Stimulated activated effector memory CD8-positive, alpha-beta T cell treated with anti-CD3 and anti-CD28 coated beads, Interleukin-12 subunit alpha, Interleukin-12 subunit beta, amount 100 ng/mL, for 72 hours (primary cell): ENCODE measurements around the gene ZNF239.
"Not testable (repeated sequence)": the region's sequence is repeated elsewhere in the genome, so short reads cannot be mapped to it uniquely, and the experiment has no call there.

ENCODE experiments used
- ATAC-seq: fragments of 150-1000 bp; cut with Tn5 transposase; 2 replicates; pipeline ENCODE4 v1.10.0; 2021
- DNase-seq, 2 donors: peaks; one replicate each; pipeline ENCODE4 v3.0.0; 2021 to 2022; ENCODE audit warnings: low spot score in 2 of 2
- H3K27ac Mint-ChIP-seq: one replicate; pipeline ENCODE4 v1.8.0; 2022; ENCODE audit warnings: mild to moderate bottlenecking, mixed read lengths
- H3K36me3 Mint-ChIP-seq: one replicate; pipeline ENCODE4 v1.8.0; 2022; ENCODE audit warnings: mild to moderate bottlenecking, mixed read lengths
- H3K4me1 Mint-ChIP-seq: one replicate; pipeline ENCODE4 v1.8.0; 2022; ENCODE audit warnings: mixed read lengths
- H3K4me3 Mint-ChIP-seq: one replicate; pipeline ENCODE4 v1.8.0; 2022; ENCODE audit warnings: mild to moderate bottlenecking, mixed read lengths
- H3K9me3 Mint-ChIP-seq: one replicate; pipeline ENCODE4 v1.8.0; 2022; ENCODE audit warnings: mixed read lengths

ZNF239 gene

DNA sequence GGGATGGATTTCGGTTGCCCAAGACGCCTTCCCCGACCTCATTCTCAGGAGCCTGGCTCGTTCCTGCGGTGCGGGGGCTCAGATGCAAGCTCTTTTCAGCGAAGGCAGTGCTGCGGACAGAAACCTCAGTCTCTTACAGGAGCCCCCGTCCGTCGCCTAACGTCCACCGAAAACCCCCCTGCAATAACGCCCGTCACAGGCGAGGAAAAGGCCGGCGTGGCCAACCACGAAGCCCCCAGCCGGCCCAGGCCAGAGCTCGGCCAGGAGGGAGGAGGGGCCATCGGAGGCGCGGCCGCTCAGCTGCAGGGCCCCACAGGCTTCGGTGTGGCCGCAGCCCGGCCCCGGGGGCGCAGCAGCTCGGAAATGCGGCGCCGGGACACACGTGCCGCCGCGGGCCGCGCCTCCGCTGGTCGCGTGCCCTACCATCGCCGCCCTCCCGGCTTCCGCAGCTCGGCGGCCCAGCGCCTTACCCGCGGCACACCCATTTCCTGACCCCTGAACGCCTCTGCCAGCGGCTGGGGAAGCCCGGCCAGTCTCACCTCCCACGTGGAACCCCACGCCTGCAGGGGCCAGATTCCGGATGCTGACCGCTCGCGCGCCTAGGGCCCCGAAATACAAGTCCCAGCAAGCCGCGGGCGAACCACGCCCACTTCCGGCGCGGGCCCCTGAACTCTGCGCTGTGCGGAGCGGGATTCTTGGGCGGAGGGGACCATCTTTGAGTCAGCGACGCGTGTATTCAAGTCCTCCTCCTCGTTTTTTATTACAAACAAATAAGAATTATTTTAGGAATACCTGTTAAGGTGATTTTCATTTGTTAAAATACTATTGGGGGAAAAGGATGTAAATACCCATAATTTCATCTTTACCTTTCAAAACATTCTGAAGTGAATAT, at the start of gene ZNF239:
Gene ZNF239 (minus strand): TSS at position 616 of the 892 bp plus-strand sequence. CDS start 16,537 bp downstream, outside the sequence.
- H3K9me3 Mint-ChIP-seq = peaks cover 18% of the 10 kb centered on the region
- H3K4me1 Mint-ChIP-seq = peaks cover 32% of the 10 kb centered on the region
- ATAC-seq (peak; percentile 91), DNase-seq (peak; percentile 63 to 88)
- H3K4me3 Mint-ChIP-seq = peak within 1 kb of the TSS; percentile 68
- peaks cover 8% of the 10 kb centered on the region for H3K36me3 Mint-ChIP-seq
- H3K27ac Mint-ChIP-seq = peak within 1 kb of the TSS; percentile 33

DNA sequence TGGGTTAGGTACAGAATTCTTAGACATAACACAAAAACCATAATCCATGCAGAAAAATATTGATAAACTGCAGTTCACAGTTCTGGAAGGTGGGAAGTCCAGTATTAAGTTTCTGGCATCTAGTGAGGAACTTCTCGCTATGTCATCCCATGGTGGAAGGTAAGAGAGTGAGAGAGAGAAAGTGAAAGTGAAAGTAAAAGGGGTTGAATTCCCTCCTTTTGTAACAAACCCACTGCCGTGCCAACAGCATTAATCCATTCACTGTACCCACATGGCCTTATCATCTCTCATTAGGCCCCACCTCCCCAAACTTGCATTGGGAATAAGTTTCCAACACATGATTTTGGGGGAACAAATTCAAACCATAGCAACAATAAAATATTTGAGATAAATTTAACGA, 48.9 kb upstream of the ZNF239 start:
- no peak overlapping the region for H3K4me3 Mint-ChIP-seq
- peaks cover 12% of the 10 kb centered on the region for H3K4me1 Mint-ChIP-seq
- no peak overlapping the region for H3K27ac Mint-ChIP-seq
- DNase-seq (no peak), ATAC-seq (no peak)
- peaks cover 13% of the 10 kb centered on the region for H3K9me3 Mint-ChIP-seq
- H3K36me3 Mint-ChIP-seq = no peaks in the 10 kb centered on the region

DNA sequence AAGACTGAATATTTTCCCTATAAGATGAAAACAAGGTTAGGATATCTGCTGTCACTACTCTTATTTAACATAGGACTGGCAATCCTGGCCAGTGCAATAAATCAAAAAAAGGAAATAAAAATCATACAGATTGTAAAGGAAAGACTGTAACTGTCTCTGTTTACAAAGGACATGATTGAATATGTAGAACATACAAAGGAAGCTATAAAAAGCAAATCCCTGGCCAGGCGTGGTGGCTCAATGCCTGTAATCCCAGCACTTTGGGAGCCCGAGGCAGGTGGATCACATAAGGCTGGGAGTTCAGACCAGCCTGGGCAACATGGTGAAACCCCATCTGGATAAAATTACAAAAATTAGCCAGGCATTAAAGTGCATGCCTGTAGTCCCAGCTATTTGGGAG, 47.6 kb upstream of the ZNF239 start:
- DNase-seq = no peak

DNA sequence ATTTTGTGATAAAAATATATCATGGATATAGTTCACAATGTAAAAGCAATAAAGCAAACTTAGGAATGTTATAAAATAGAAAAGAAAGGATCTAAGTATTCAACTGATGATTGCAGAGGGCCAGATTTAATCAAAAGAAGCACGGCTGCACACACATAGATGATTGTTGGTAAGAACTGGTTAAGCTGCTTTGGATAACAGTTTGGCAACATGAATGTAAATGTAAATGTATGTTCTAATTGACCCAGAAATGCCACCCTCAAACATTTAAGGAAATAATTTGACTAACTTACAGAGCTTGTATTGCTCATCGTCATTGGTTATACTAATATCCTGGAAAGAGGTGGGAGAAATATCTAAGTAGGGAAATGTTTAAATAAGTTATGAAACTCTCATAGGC, 45.0 kb upstream of the ZNF239 start:
- Mint-ChIP-seq H3K27ac (no peak overlapping the region), H3K9me3 (peaks cover 30% of the 10 kb centered on the region), H3K36me3 (peaks cover 24% of the 10 kb centered on the region), H3K4me3 (no peak overlapping the region), H3K4me1 (peaks cover 12% of the 10 kb centered on the region)
- no peak for DNase-seq
- ATAC-seq = no peak

More for the DNA sequence above, 47.6 kb upstream of the ZNF239 start:
- no peak for ATAC-seq
- peaks cover 13% of the 10 kb centered on the region for H3K9me3 Mint-ChIP-seq
- no peak overlapping the region for H3K27ac Mint-ChIP-seq
- peaks cover 12% of the 10 kb centered on the region for H3K4me1 Mint-ChIP-seq
- no peak overlapping the region for H3K4me3 Mint-ChIP-seq
- H3K36me3 Mint-ChIP-seq = no peaks in the 10 kb centered on the region

DNA sequence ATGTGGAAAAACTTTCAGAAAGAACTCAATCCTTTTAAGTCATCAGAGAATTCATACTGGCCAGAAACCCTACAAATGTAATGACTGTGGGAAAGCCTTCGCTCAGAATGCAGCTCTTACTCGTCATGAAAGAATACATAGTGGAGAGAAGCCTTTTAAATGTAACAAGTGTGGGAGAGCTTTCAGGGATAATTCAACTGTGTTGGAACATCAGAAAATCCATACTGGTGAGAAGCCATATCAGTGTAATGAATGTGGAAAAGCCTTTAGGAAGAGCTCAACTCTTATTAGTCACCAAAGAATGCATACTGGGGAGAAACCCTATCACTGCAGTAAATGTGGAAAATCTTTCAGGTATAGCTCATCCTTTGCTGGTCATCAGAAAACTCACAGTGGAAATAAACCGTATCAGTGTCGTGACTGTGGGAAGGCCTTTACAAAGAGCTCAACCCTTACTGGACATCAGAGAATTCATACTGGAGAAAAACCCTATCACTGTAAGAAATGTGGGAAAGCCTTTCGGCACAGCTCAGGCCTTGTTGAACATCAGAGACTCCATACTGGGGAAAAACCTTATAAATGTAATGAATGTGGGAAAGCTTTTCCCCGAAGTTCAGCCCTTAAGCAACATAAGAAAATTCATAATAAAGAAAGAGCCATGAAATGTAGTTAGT, 42.4 kb upstream of the ZNF239 start:
- no peak for DNase-seq
- H3K36me3 Mint-ChIP-seq = peaks cover 49% of the 10 kb centered on the region
- H3K4me3 Mint-ChIP-seq = no peak overlapping the region
- no peaks in the 10 kb centered on the region for H3K4me1 Mint-ChIP-seq
- H3K27ac Mint-ChIP-seq = no peak overlapping the region
- no peak for ATAC-seq
- peaks cover 27% of the 10 kb centered on the region for H3K9me3 Mint-ChIP-seq

DNA sequence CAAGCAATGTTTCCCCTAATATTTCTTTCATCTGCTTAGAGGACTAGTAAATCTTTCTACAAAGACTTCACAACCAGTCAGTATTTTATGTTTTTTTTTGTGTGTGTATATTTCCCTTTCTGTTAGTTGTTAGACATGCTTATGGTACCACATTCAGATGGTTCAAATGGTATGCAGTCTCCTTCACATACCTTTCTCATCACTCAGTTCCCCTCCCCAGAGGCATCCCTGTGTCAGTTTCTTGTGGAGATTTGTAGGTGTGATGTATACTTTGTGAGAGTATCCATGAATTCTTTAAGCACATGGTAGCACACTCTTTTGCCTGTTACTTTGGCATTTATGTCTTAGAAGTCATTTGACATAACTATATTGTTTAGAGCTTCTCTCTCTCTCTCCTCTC, 36.2 kb upstream of the ZNF239 start:
- Mint-ChIP-seq H3K4me1 (peaks cover 34% of the 10 kb centered on the region), H3K36me3 (peaks cover 61% of the 10 kb centered on the region), H3K4me3 (no peak overlapping the region), H3K9me3 (peaks cover 10% of the 10 kb centered on the region), H3K27ac (no peak overlapping the region)
- no peak for DNase-seq
- ATAC-seq = no peak

- Mint-ChIP-seq H3K27ac (peak overlapping the region; percentile 88), H3K36me3 (peaks cover 28% of the 10 kb centered on the region)
These were observed 32.8 kb upstream of the ZNF239 start for GRCh38 chr10:43607199-43607573.

DNA sequence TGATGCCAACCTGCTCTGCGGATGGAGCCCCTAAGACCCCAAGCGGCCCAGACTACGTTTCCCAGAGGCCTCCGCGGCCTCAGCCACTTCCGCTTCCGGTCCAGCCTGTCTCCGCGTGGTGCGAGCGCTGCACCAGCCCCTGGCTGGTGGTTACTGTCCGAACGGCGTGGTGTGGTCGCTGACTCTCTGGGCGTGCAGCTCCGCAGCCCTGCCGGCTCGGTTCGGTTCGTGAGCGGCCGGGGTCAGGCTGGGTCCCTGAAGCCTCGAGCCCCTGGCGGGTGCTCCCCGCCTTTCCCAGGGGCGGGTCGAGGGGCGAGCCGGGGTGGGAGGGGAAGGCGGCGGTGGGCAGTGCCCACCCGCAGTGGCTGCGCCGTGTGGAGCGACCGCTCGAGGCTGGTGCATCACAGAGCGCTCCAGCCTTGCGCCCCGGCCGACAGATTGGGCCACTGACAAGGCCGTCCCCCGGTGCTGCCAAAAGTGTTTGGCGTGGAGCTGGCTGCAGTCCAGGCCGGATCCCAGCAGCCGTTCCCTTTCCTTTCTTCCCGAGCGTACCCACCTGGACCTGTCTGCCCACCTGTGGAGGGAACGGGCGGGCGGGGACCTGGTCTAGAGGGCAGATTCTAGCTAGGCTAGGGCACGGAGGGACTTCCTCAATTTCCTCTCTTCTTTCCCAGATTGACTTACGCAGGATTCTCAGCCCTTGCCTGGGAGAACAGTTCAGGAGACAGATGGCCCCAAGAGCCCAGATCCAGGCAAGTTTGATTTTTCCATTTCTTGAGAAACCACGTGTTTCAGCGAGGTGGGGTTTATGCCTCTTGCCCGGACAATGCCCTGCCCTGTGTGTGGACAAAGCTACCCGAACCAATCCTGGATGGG, 32.1 kb upstream of the ZNF239 start, which contains the start of gene ZNF485:
Gene ZNF485 (plus strand): TSS at position 116 of the 876 bp plus-strand sequence. CDS start 613 bp downstream, at position 729.
- peaks cover 22% of the 10 kb centered on the region for H3K36me3 Mint-ChIP-seq
- peak; percentile 94 for ATAC-seq
- H3K27ac Mint-ChIP-seq = peak within 1 kb of the TSS; percentile 88
- peak within 1 kb of the TSS; percentile 73 for H3K4me3 Mint-ChIP-seq
- H3K9me3 Mint-ChIP-seq = peaks cover 4% of the 10 kb centered on the region
- H3K4me1 Mint-ChIP-seq = peaks cover 34% of the 10 kb centered on the region
- DNase-seq = peak; percentile 33 to 80

More at GRCh38 chr10:43607199-43607573, 32.8 kb upstream of the ZNF239 start:
- Mint-ChIP-seq H3K4me1 (peaks cover 34% of the 10 kb centered on the region), H3K9me3 (peaks cover 4% of the 10 kb centered on the region), H3K4me3 (peak overlapping the region; percentile 73)
- DNase-seq = no peak
- no peak for ATAC-seq

DNA sequence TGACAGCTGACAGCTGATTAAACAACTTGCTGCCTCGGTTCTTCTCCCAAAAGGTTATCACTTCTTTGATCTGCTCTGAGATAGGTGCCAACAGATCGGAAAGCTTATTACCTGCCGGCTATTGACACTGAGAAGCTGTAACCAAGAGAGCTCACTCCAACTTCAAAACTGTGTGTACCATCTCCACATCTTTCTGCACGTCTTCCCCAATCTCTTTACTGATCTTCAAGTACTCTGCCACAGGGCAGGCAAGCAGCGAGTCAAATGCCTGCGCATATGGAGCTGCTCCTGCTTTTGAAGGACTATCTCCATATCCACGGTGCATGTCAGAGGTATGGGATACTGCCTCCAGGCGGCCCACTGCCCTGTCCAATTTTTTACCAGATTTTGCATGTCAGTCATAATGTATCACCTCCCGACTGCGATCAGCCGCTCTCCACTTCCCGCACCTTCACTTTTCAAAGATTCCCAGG, 31.5 kb upstream of the ZNF239 start:
- Mint-ChIP-seq H3K36me3 (peaks cover 22% of the 10 kb centered on the region), H3K27ac (peak overlapping the region; percentile 88), H3K4me3 (peak overlapping the region; percentile 73), H3K9me3 (peaks cover 4% of the 10 kb centered on the region), H3K4me1 (peaks cover 34% of the 10 kb centered on the region)
- no peak for DNase-seq
- ATAC-seq = no peak

DNA sequence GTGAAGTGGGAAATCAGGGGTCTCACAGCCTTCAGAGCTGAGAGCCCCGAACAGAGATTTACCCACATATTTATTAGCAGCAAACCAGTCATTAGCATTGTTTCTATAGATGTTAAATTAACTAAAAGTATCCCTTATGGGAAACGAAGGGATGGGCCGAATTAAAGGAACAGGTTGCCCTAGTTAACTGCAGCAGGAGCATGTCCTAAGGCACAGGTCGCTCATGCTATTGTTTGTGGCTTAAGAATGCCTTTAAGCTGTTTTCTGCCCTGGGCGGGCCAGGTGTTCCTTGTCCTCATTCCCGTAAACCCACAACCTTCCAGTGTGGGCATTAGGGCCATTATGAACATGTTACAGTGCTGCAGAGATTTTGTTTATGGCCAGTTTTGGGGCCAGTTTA, 27.2 kb upstream of the ZNF239 start:
- ATAC-seq = not testable (repeated sequence)

GRCh38 chr10:43599333-43599732, 24.9 kb upstream of the ZNF239 start:
- no peaks in the 10 kb centered on the region for H3K36me3 Mint-ChIP-seq
- H3K4me3 Mint-ChIP-seq = no peak overlapping the region
- peaks cover 29% of the 10 kb centered on the region for H3K4me1 Mint-ChIP-seq
- no peaks in the 10 kb centered on the region for H3K9me3 Mint-ChIP-seq
- H3K27ac Mint-ChIP-seq = no peak overlapping the region
- no peak for ATAC-seq
- no peak for DNase-seq

More for the DNA sequence above, 27.2 kb upstream of the ZNF239 start:
- peaks cover 14% of the 10 kb centered on the region for H3K4me1 Mint-ChIP-seq
- not testable (repeated sequence) for H3K9me3 Mint-ChIP-seq, H3K4me3 Mint-ChIP-seq, H3K27ac Mint-ChIP-seq, H3K36me3 Mint-ChIP-seq, DNase-seq

DNA sequence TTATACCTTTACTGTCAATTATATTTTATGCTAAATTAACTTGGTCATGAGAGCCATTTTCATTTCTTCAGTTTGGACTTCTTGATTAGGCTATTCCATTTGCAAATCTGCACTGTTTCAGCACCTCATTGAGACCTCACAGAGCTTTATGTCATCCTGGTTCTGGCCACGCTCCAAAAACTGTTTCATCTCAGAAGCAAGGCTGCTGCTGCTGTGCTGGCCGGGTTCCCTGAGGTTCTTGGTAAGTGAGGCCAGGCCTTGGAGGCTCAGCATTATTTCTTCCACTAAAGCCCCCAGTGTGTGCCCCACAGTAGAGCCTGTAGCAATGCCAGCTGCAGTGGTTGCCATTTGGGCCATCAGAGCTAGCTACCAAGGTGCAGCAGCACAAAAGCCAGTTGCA, 24.0 kb upstream of the ZNF239 start:
- no peaks in the 10 kb centered on the region for H3K36me3 Mint-ChIP-seq
- H3K4me3 Mint-ChIP-seq = no peak overlapping the region
- peaks cover 34% of the 10 kb centered on the region for H3K4me1 Mint-ChIP-seq
- DNase-seq (no peak), ATAC-seq (no peak)
- H3K27ac Mint-ChIP-seq = no peak overlapping the region
- peaks cover 3% of the 10 kb centered on the region for H3K9me3 Mint-ChIP-seq

- ATAC-seq (no peak), DNase-seq (no peak)
- H3K36me3 Mint-ChIP-seq = no peaks in the 10 kb centered on the region
- H3K9me3 Mint-ChIP-seq = peaks cover 7% of the 10 kb centered on the region
- peaks cover 34% of the 10 kb centered on the region for H3K4me1 Mint-ChIP-seq
- H3K4me3 Mint-ChIP-seq = no peak overlapping the region
- H3K27ac Mint-ChIP-seq = no peak overlapping the region
These were observed 22.1 kb upstream of the ZNF239 start for GRCh38 chr10:43596546-43596945.

DNA sequence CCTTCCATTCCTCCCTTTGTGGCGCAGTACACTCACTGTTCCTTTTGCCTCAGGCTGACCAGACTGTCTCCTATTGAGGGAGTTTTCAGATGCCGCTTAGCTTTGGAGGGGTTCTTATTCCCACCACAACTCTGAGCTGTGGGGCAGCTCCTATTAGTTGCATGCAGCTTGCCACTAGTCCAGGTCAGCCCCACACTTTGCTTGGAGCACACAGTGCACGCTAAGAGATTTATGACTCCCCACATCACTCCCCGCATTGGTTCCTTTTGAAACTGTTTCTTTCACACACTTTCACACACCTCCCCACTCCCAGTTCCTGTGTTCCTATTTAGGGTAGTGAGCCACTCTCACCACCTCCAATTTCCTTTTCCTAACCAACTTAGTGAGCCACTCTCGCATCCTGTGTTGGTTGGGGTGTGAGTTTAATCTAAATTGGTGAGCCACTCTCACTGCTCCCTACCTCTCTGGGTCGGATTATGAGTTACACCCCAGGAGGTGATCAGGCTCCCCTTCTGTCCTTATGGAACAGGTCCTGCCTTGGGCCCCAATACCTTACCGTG, 21.4 kb upstream of the ZNF239 start:
- peaks cover 34% of the 10 kb centered on the region for H3K4me1 Mint-ChIP-seq
- H3K9me3 Mint-ChIP-seq = peaks cover 7% of the 10 kb centered on the region
- no peak overlapping the region for H3K27ac Mint-ChIP-seq
- no peaks in the 10 kb centered on the region for H3K36me3 Mint-ChIP-seq
- H3K4me3 Mint-ChIP-seq = peak overlapping the region; percentile 35
- peak; percentile 84 for ATAC-seq
- DNase-seq = peak in 1 of 2 donors; percentile 57
